ENCODE results near the gene THRB.

Gene THRB

GRCh38 chr3:24226397-24226796 lies 268.3 kb downstream of the THRB start:
- Histone ChIP-seq H3K27me3 (ENCODE audit: insufficient read depth, low read length, poor library complexity, severe bottlenecking) (no peaks in the 10 kb centered on the region), H3K4me3 (ENCODE audit: low read length, poor library complexity, severe bottlenecking) (no peak overlapping the region)

GRCh38 chr3:24225385-24225950 lies 269.2 kb downstream of the THRB start:
- H3K27me3 ChIP-seq (ENCODE audit: insufficient read depth, low read length, poor library complexity, severe bottlenecking): no peaks in the 10 kb centered on the region
- H3K9ac ChIP-seq (ENCODE audit: low read depth, low read length, poor library complexity, severe bottlenecking): no peak overlapping the region
- H4K20me1 ChIP-seq (ENCODE audit: insufficient read depth, low read length, poor library complexity, severe bottlenecking): no peaks in the 10 kb centered on the region
- no peaks in the 10 kb centered on the region for H3F3A ChIP-seq (ENCODE audit: low read depth)
- H3K9me3 ChIP-seq (ENCODE audit: insufficient read depth, low read depth, low read length): no peaks in the 10 kb centered on the region
- no peaks in the 10 kb centered on the region for H3K9me2 ChIP-seq (replicated peaks; ENCODE audit: low read depth, low read length)
- H3K4me3 ChIP-seq (ENCODE audit: low read length, poor library complexity, severe bottlenecking): no peak overlapping the region
- no peaks in the 10 kb centered on the region for H3K36me3 ChIP-seq (ENCODE audit: insufficient read depth, low read length)
- peaks cover 4% of the 10 kb centered on the region for H3K4me1 ChIP-seq (ENCODE audit: insufficient read depth, low read length, poor library complexity, severe bottlenecking)
- no peak overlapping the region for H2AFZ ChIP-seq (ENCODE audit: low read length)
- no peaks in the 10 kb centered on the region for H3K79me2 ChIP-seq (ENCODE audit: insufficient read depth, low read length)
- no peak overlapping the region for H3K4me2 ChIP-seq (ENCODE audit: low read depth, low read length, poor library complexity, severe bottlenecking)
- TF ChIP-seq EZH2phosphoT487 (IDR thresholded peaks at IDR 0.05; ENCODE audit: borderline replicate concordance) (no peak), CTCF (conservative IDR thresholded peaks at IDR 0.05; ENCODE audit: low read length) (no peak)

More at GRCh38 chr3:24226397-24226796, 268.3 kb downstream of the THRB start:
- Histone ChIP-seq H3K36me3 (ENCODE audit: insufficient read depth, low read length) (no peaks in the 10 kb centered on the region), H3K9me2 (replicated peaks; ENCODE audit: low read depth, low read length) (no peaks in the 10 kb centered on the region), H3K79me2 (ENCODE audit: insufficient read depth, low read length) (no peaks in the 10 kb centered on the region), H3K4me1 (ENCODE audit: insufficient read depth, low read length, poor library complexity, severe bottlenecking) (peaks cover 4% of the 10 kb centered on the region), H3F3A (ENCODE audit: low read depth) (no peaks in the 10 kb centered on the region), H2AFZ (ENCODE audit: low read length) (no peak overlapping the region), H3K4me2 (ENCODE audit: low read depth, low read length, poor library complexity, severe bottlenecking) (no peak overlapping the region), H3K9me3 (ENCODE audit: insufficient read depth, low read depth, low read length) (no peaks in the 10 kb centered on the region), H4K20me1 (ENCODE audit: insufficient read depth, low read length, poor library complexity, severe bottlenecking) (no peaks in the 10 kb centered on the region), H3K9ac (ENCODE audit: low read depth, low read length, poor library complexity, severe bottlenecking) (no peak overlapping the region)
- no peak for TF ChIP-seq EZH2phosphoT487 (IDR thresholded peaks at IDR 0.05; ENCODE audit: borderline replicate concordance)
- no peak for TF ChIP-seq CTCF (conservative IDR thresholded peaks at IDR 0.05; ENCODE audit: low read length)

GRCh38 chr3:24224666-24225384 lies 269.8 kb downstream of the THRB start:
- H3K79me2 ChIP-seq (ENCODE audit: insufficient read depth, low read length): no peaks in the 10 kb centered on the region
- H3K27me3 ChIP-seq (ENCODE audit: insufficient read depth, low read length, poor library complexity, severe bottlenecking): no peaks in the 10 kb centered on the region
- H2AFZ ChIP-seq (ENCODE audit: low read length): no peak overlapping the region
- TF ChIP-seq EZH2phosphoT487 (IDR thresholded peaks at IDR 0.05; ENCODE audit: borderline replicate concordance) (no peak), CTCF (conservative IDR thresholded peaks at IDR 0.05; ENCODE audit: low read length) (no peak)
- no peaks in the 10 kb centered on the region for H3K9me3 ChIP-seq (ENCODE audit: insufficient read depth, low read depth, low read length)
- H3F3A ChIP-seq (ENCODE audit: low read depth): no peaks in the 10 kb centered on the region
- no peak overlapping the region for H3K9ac ChIP-seq (ENCODE audit: low read depth, low read length, poor library complexity, severe bottlenecking)
- H3K4me1 ChIP-seq (ENCODE audit: insufficient read depth, low read length, poor library complexity, severe bottlenecking): peaks cover 4% of the 10 kb centered on the region
- no peaks in the 10 kb centered on the region for H3K36me3 ChIP-seq (ENCODE audit: insufficient read depth, low read length)
- H4K20me1 ChIP-seq (ENCODE audit: insufficient read depth, low read length, poor library complexity, severe bottlenecking): no peaks in the 10 kb centered on the region
- H3K4me2 ChIP-seq (ENCODE audit: low read depth, low read length, poor library complexity, severe bottlenecking): no peak overlapping the region
- no peak overlapping the region for H3K4me3 ChIP-seq (ENCODE audit: low read length, poor library complexity, severe bottlenecking)
- no peaks in the 10 kb centered on the region for H3K9me2 ChIP-seq (replicated peaks; ENCODE audit: low read depth, low read length)

All from Loucy (cell line).